HL-60/S4 (cell line): ENCODE data around the gene DMRTC2.

Experiments
- in situ Hi-C: fragments of 300-500 bp; cut with MboI; formaldehyde crosslinking; loops from 2 replicates; pipeline ENCODE4 v1.14.3; 2022; ENCODE audit warnings: low sequenced_read_pairs

DMRTC2 gene

DNA sequence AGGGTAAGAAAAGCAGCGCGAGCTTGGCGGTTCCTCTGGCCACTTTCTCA is at the start of gene DMRTC2:
Gene DMRTC2 (plus strand): TSS at position 42 of the 50 bp plus-strand sequence. CDS start 2,387 bp downstream, outside the sequence.
- in situ Hi-C loops, result no loop called here

DNA sequence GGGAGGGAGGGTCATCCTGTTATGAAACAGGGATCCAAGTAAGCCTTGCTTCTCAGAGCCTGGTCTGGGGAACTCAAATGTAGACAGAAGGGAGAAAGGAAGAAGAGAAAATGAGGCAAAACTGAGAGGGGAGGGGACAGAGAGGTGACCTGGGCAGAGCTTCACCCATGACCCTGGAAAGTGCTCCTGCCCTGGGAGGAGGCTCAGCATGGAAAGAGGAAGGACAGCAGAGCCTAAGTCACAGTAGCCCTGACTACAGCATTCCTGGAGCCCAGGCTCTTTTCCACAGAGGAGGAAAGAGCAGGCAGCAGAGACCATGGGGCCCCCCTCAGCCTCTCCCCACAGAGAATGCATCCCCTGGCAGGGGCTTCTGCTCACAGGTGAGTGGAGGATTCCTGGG is 48.5 kb upstream of the DMRTC2 start, which contains the start of gene CEACAM3:
Gene CEACAM3 (plus strand): TSS at position 226 of the 400 bp plus-strand sequence. CDS start 91 bp downstream, at position 317.
- in situ Hi-C loops, result no loop called here

DNA sequence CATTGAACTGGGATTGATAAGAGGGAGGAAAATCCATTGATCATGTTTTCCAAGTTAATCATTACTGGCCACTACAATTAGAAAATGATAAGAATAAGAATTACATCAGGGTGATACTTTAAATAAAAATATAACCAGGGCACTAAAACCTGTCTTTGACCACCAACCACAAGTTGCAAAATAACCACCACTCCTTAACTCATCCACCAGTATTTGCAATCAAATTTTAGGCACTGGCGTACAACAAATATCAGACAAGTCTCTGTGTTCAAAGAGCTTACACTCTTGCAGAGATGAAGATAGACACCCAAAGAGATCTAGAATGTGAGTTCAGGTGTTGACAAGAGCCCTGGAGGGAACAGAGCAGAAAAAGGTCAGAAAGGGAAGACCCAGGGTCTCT is 47.9 kb upstream of the DMRTC2 start:
- in situ Hi-C loops, result no loop called here

DNA sequence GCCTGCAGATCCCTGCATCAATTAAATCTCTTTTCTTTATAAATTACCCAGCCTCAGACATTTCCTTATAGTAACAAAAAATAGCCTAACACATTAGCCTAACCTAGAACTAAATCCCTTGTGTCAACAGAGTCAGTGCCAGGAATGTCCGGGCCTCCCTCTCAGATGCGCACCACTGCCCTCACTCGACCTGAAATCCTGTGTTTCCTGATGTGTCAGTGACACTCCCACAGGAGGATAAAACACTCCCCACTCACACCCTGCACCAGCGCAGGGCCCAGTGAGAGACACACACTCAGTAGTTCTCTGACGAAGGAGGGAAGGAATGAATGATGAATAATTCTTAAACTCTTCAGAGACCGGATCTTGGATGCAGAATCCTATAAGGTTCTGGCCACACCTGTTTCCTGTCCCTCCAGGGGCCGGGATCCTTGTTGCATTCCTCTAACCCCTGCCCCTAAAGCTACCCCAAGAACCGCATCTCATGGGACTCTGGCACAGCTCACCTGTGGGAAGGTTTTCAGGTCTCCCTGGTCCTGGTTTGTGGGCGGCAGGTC is 45.3 kb upstream of the DMRTC2 start:
- in situ Hi-C loops, result no loop called here

DNA sequence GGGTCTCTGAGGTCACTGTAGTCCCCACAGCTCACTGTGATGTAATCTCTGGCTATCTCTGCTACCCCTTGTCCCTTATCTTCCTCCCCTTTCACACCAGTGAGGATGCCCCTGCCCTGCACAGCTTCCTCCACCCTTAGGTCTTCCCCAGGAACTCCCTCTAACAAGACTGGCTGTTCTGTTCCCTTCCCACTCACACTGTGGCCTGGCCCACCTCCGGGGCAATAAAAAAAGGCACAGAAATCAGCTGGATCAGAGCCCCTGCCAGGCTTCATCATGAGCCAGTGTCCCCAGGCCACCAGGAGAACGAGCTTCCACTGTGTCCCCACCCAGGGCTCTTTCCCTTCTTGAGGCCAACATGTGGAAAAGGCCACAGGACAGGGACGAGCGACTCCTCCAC is 43.8 kb upstream of the DMRTC2 start:
- in situ Hi-C loops, result no loop called here

- in situ Hi-C loops, result no loop called here
Measured at GRCh38 chr19:41801792-41802211, 43.0 kb upstream of the DMRTC2 start.

GRCh38 chr19:41802770-41803169 is 42.1 kb upstream of the DMRTC2 start:
- in situ Hi-C loops, result no loop called here

DNA sequence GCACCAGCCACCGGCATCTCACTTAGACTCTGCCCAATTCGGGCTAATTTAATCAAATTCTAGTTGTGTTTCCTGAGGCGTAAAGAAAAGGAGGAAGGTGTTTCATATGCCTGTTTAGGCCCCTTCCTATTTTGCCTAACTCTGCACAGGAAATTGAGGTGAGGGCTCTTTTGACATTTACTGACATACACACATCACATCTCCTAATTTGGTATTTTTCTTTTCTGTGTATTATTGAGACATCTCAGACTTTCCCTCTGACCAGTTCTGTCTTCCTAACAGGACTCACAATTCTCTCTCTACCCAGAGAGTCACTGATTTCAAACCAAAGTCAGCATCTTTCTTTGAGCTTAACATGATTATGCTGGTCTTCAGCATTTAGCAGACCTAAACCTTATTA is 40.5 kb upstream of the DMRTC2 start:
- in situ Hi-C loops, result no loop called here

- in situ Hi-C loops, result no loop called here
Measured at GRCh38 chr19:41807176-41807575, 37.7 kb upstream of the DMRTC2 start.

DNA sequence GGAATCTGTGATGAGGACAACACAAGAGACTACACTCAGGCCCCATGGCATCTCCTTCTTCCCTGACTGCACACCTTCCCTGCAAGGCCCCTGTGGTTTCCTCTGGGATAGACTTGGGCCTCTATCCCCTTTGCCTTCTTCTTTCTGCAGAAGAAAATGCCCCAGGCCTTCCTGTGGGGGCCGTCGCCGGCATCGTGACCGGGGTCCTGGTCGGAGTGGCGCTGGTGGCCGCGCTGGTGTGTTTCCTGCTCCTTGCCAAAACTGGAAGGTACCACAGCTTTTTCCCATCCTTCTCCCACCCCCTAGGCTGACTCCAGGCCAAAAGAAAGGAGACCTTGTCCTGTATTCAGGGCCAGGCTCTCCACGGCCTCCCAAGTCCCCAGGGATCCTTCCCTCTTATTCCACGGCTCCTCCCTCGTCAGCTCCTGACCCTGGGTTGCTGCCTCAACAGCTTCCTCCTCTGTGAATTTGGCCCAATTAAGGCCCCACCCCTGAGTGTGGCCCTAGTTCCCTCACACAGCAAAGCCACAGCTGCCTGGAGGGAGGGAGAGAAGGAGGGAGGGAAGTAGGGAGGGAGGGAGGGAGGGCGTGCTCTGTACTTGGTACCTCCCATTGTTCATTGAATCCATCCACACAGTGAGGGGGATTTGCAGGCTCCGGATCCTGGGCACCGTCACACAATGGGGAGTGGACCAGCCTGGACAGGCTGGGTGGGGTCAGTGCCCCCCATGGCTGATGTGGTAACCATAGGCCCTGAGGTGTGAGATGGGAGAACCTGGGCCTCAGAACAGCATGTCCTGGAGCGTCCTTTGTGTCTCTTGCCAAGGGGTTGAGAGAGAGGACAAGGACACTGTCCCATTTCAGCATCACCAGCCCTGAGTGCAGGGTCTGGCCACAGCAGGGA is 35.9 kb upstream of the DMRTC2 start:
- in situ Hi-C loops, result no loop called here

GRCh38 chr19:41810301-41810700 is 34.5 kb upstream of the DMRTC2 start:
- in situ Hi-C loops, result no loop called here

DNA sequence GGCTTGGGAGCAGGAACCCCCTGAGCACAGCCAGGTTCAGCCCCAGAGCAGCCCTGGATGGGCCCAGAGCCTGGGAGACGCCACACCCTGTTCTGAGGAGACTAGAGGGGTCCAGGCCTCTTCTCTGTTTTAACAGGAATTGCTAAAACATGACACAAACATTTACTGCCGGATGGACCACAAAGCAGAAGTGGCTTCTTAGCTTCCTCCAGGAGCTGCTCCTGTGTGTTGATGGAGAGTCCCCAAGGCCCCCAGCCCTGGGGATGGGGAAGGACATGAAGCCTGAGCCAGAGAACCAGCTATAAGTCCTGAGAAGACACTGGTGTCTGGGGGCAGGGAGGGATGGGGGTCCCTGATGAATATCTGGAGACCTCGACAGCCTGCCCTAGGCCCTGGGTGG is 33.8 kb upstream of the DMRTC2 start:
- in situ Hi-C loops, result no loop called here

DNA sequence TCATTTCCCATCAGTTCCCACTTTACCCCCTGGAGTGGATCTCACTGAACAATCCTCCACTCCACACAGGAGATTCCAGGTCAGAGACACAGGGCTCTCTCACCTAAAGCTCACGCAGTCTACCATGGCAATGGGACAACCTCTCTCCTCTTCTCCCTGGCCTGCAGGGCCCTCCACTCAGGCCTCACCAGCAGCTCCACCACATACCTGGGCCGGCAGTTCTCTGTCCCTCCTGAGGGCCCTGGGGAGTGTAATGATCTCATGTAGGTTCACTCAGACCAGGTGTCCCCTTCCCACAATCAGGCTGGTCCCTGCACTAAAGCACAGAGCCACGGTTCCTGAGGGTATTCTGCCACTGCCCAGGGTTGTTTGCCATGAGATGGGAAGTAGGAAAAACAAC is 32.9 kb upstream of the DMRTC2 start:
- in situ Hi-C loops, result no loop called here

DNA sequence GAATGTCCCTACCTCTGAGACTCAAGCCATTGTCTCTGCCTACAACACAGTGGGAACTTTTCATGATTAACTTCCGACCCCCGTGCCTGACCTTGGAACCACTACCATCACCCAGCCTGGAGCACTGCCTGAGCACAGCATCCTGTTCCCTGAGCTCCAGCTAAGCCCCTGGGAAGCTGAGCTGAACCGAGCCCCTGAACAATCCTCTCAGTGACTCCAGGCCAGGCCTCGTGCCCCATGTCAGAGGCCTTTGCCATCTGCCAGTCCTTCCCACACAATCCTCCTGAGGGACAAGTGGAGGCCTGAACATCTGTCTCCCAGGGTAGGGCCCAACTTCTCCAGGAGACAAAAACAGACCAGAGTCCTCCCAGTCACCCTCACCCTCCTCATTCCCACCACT is 30.9 kb upstream of the DMRTC2 start:
- in situ Hi-C loops, result no loop called here

DNA sequence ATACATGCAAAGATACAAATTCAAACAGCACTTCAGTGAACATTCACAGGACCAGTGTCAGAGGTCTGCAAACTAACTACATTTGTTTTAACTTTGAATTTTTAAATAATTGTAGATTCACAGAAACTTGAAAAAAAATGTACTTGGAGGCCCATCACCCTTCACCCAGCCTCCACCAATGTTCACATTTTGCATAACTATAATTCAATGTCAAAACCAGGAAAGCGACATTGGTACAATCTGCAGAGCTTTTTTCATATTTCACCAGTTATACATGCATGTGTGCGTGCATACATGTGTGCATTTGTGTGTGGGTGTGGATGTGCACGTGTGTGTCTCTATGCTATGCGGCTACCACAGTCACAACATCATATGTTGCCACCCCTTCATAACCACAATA is 29.5 kb upstream of the DMRTC2 start:
- in situ Hi-C loops, result no loop called here

DNA sequence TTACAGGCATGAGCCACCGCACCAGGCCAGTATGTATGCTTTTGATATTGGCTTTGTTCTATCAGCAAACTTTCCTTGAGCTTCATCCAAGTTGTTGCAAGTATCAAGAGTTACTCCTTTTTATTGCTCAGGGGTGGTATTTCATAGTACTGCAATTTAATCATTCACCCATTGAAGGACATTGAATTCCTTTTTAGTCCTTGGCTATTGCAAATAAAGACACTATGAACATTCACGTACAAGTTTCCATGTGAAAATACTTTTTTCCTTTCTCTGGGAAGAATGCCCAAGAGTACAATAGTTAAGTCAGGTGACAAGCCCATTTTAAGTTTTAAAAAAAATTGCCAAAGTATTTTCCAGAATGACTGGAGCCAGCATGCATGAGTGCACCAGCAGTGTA is 28.1 kb upstream of the DMRTC2 start:
- in situ Hi-C loops, result no loop called here

- in situ Hi-C loops, result no loop called here
Measured at GRCh38 chr19:41821003-41821735, 23.7 kb upstream of the DMRTC2 start.

DNA sequence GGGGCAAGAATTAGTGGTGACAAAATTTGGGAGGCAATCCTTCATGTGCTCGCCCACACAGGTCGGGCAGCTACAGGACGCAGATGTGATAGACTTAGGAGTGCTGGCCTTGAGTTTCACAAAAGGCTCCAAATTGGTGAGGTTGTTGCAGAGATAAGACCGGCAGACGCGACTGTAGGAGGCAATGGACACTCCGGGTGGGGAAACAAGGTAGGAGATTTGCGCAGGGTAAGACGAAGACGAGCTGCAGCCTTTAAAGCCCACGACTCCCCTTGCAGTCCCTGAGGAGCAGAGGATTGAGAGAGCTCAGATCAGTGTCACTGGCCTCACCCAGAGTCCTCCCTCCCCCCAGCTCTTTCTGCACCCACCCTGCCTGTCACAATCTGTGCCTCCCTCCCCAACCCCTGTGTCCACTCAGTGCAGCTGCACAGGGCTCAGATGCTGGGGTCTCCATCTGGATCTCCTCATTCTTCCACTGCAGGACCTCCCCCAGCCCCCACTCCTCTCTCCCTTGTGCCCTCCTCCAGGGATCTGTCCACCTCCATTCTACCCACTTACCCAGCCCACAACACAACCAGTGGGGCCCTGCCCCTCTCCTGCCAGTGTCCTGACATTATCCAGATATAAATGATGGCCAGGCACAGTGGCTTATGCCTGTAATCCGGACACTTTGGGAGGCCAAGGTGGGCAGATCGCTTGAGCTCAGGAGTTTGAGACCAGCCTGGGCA is 6.7 kb upstream of the DMRTC2 start:
- in situ Hi-C loops, result no loop called here

DNA sequence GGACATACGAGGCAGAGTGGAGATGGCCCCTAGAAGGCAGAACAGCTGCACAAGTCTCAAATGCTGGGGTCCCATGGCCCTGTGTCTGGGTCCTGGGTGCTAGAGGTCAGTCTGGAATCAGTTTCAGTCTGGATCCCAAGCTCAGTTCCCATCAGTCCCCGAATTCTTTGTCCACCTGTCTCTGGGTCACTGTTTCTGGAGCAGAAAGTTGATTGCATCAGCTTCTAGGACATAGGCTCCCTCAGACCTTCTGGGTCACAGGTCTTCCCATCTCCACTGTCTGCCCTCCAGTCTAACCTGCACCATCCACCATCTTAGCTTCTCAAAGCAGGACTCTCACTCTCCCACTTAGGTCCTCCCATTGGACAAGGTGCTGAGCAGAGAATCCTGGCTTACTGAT is 5.6 kb upstream of the DMRTC2 start:
- in situ Hi-C loops, result no loop called here

- in situ Hi-C loops, result no loop called here
Measured at GRCh38 chr19:41843371-41843770, 1.5 kb upstream of the DMRTC2 start.

GRCh38 chr19:41844601-41845000 is 241 bp upstream of the DMRTC2 start, which contains the start of gene LYPD4:
Gene LYPD4, minus strand, starts transcription at chr19:41844683. Its CDS starts 5,398 bp downstream, at chr19:41839285.
- in situ Hi-C loops, result no loop called here
